Vagina (tissue), 2 donors: ENCODE measurements around the gene ZNF638.

Experiments used
- CTCF ChIP-seq, 3 experiments: fragments of 450-650 bp in 2 of 3; fragments of 200-600 bp in 1 of 3; sonication (generic) in 1 of 3; IDR thresholded peaks; one replicate each; pipeline ENCODE4 v1.5.1; 2017 to 2019; ENCODE audit warnings: antibody characterized with exemption in 3 of 3, mild to moderate bottlenecking in 2 of 3, moderate library complexity in 2 of 3
- POLR2A ChIP-seq, 2 donors: fragments of 450-650 bp; IDR thresholded peaks; one replicate each; pipeline ENCODE4 v1.6.1; 2017; ENCODE audit warnings: antibody characterized with exemption in 2 of 2, mild to moderate bottlenecking in 2 of 2, moderate library complexity in 2 of 2
- POLR2AphosphoS5 ChIP-seq, 2 donors: sonication (generic); formaldehyde crosslinking; IDR thresholded peaks; one replicate each; pipeline ENCODE4 v1.9.0; 2017; ENCODE audit warnings: antibody characterized with exemption in 2 of 2, mild to moderate bottlenecking in 2 of 2, low read depth in 1 of 2; ENCODE audit not compliant: insufficient read depth in 1 of 2

- TF ChIP-seq CTCF (IDR thresholded peaks at IDR 0.05) (no peak), POLR2AphosphoS5 (IDR thresholded peaks at IDR 0.05; ENCODE audit: insufficient read depth in 1 of 2, low read depth in 1 of 2) (no peak), POLR2A (IDR thresholded peaks at IDR 0.05) (no peak)
Measured at GRCh38 chr2:71346065-71346464, 14.5 kb downstream of the ZNF638 start.
